KOPT-K1 (cell line): ENCODE measurements around the gene KCTD4.

Experiments
- H3K27ac ChIP-seq: fragments of 200-600 bp; sonication (generic); 2 replicates; pipeline ENCODE4 v1.5.1; 2016; ENCODE audit warnings: antibody characterized with exemption, mild to moderate bottlenecking, low read depth, low read length; ENCODE audit not compliant: poor library complexity, severe bottlenecking
- H3K36me3 ChIP-seq: fragments of 200-600 bp; sonication (generic); 2 replicates; pipeline ENCODE4 v1.5.1; 2017; ENCODE audit warnings: antibody characterized with exemption, mild to moderate bottlenecking, low read length, moderate library complexity; ENCODE audit not compliant: insufficient read depth
- H3K9me3 ChIP-seq: fragments of 200-600 bp; sonication (generic); 2 replicates; pipeline ENCODE4 v1.5.1; 2017; ENCODE audit warnings: antibody characterized with exemption, low read length, mild to moderate bottlenecking; ENCODE audit not compliant: insufficient read depth, poor library complexity, severe bottlenecking

KCTD4 gene

DNA sequence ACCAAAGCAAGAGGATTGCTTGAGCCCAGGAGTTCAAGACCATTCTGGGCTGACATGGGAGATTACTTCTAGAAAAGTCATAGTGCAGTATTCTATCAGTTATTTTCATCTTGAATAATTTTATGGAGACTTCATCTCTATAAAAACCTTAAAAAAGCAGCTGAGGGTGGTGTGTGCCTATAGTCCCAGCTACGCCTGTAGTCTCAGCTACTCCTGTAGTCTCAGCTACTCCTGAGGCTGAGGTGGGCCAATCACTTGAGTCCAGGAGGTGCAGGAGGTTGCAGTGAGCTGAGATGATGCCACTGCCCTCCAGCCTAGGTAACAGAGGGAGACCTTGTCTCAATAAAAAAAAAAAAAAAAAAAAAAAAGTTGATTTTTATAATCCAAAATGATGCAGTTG is 22.1 kb upstream of the KCTD4 start:
- Histone ChIP-seq H3K9me3 (no peaks in the 10 kb centered on the region), H3K36me3 (no peaks in the 10 kb centered on the region), H3K27ac (no peak overlapping the region)

DNA sequence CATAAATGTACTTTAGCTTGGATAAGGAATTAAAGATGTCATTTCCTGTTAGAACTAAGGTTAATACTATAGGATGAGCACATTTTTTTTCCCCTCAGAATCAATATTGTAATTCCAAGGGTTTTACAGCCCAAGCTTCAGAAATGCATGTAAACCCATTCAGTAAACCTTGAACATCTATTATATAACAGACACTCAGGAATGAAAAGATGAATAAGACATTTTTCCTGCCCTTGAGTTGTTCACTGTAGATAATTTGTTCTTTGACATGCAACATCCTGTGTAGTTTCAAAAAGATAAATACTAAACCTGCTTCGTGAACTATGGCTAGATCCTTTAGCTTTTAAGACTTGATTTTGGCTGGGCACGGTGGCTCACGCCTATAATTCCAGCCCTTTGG is 21.7 kb upstream of the KCTD4 start:
- Histone ChIP-seq H3K27ac (no peak overlapping the region), H3K36me3 (no peaks in the 10 kb centered on the region), H3K9me3 (no peaks in the 10 kb centered on the region)

- Histone ChIP-seq H3K36me3 (no peaks in the 10 kb centered on the region), H3K27ac (no peak overlapping the region), H3K9me3 (no peaks in the 10 kb centered on the region)
These were observed 19.6 kb upstream of the KCTD4 start for GRCh38 chr13:45220403-45220802.

DNA sequence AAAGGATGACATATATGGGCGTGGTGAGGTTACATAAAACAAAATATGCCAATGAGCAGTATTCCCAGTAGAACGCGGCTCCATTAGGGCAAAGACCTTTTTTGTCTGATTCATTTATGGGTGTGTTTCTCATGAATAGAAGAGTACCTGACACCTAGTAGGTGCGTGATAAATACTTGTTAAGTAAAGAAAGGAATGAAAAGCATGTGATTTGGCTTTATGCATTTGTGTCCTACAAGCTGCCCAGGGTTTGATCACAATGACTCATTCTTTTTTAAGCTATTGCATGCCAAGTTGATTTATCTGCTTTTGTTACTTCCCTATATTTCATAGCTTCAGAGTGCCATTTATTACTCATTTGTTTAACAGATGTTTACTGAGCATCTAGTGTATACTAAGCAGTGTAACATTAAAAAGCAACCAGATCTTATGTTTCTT is 19.1 kb upstream of the KCTD4 start:
- no peak overlapping the region for H3K27ac ChIP-seq
- no peaks in the 10 kb centered on the region for H3K36me3 ChIP-seq

GRCh38 chr13:45219123-45219891 is 18.5 kb upstream of the KCTD4 start:
- no peaks in the 10 kb centered on the region for H3K36me3 ChIP-seq
- H3K27ac ChIP-seq = no peak overlapping the region
- H3K9me3 ChIP-seq = no peaks in the 10 kb centered on the region

More for the DNA sequence above, 19.1 kb upstream of the KCTD4 start:
- H3K9me3 ChIP-seq = no peaks in the 10 kb centered on the region

DNA sequence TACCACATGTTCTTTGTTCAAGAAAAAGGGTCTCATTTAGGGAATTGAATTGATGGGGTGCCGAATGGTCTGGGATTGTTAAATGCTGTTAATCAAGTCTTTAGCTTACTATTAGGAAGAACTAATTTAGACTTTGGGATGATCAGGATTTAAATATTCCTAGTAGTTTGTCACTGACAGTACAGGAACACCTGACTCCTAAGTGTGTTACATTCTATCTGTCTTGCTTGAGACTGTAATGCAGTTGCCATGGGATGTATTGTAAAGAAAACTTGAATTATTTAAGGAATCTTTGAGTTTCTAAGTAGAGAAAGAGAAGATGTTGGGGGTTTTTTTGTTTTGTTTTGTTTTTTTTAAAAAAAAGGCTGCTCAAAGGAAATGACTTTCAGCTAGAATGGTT is 17.8 kb upstream of the KCTD4 start:
- H3K27ac ChIP-seq = no peak overlapping the region
- no peaks in the 10 kb centered on the region for H3K36me3 ChIP-seq
- no peaks in the 10 kb centered on the region for H3K9me3 ChIP-seq

DNA sequence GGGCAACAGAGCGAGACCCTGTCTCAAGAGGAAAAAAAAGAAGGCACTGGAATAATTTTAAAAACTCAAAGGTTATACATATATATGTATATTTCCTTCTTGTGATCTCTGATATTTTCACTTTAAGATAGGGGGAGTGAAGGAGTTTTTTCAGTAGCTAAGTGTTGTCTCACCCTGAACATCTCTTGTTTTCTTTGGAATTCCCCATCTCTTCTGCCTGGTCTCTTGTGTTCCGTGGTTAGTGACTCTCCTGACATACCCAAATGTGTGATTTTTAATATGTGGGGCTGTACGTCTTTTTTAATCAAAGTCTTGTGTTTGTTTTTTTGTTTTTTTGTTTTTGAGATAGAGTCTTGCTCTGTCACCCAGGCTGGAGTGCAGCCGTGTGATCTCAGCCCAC is 15.3 kb upstream of the KCTD4 start:
- Histone ChIP-seq H3K36me3 (no peaks in the 10 kb centered on the region), H3K27ac (no peak overlapping the region), H3K9me3 (no peaks in the 10 kb centered on the region)

DNA sequence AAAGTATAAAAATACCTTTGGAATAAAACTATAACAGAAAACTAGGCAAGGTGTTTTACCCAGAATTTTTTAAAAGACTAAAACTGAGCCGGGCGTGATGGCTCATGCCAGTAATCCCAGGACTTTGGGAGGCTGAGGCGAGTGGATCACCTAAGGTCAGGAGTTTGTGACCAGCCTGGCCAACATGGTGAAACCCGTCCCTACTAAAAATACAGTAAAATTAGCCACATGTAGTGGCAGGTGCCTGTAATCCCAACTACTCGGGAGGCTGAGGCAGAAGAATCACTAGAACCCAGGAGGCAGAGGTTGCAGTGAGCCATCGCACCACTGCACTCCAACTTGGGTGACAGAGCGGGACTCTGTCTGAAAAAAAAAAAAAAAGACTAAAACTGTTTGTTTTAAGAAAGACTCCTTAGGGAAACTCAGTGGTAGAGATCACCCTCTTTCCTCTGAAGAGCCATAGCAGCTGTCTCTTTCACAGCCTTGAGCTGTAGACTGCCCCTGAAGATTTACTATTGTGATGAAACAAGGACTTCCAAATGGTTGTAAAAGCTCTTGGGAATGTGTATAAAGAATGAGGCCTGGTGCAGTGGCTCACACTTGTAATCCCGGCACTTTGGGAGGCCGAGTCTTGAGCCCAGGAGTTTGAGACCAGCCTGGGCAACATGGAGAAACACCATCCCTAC is 14.7 kb upstream of the KCTD4 start:
- H3K27ac ChIP-seq = no peak overlapping the region
- 0 out of 2 replicates have a peak, but pooled peaks cover 5% of the 10 kb centered on the region for H3K36me3 ChIP-seq
- H3K9me3 ChIP-seq = no peaks in the 10 kb centered on the region

- peaks cover 28% of the 10 kb centered on the region for H3K36me3 ChIP-seq
- no peaks in the 10 kb centered on the region for H3K9me3 ChIP-seq
- H3K27ac ChIP-seq = no peak overlapping the region
These were observed 8.4 kb upstream of the KCTD4 start for GRCh38 chr13:45209229-45209628.

- Histone ChIP-seq H3K9me3 (no peaks in the 10 kb centered on the region), H3K27ac (no peak overlapping the region), H3K36me3 (peaks cover 28% of the 10 kb centered on the region)
These were observed 7.3 kb upstream of the KCTD4 start for GRCh38 chr13:45208132-45208531.

- Histone ChIP-seq H3K27ac (no peak overlapping the region), H3K36me3 (peaks cover 28% of the 10 kb centered on the region), H3K9me3 (no peaks in the 10 kb centered on the region)
These were observed 6.5 kb upstream of the KCTD4 start for GRCh38 chr13:45207319-45207718.

DNA sequence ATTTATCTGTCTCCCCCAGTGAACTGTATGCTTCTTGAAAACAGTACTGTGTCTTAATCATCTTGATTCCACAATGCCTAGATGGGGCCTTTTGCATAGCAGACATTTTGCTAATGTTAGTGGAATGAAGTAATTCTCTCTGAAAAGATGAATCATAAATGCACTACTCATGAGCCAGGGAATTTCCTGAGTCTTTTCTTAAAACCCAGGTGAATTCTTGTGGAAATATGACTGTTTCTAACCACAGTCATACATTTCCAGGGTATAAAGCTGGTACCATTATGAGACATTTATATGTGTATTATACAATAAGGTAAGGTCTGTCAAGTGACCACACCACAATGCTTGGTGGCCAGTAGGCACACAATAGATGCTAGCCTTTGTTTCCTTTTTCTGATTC is 5.5 kb upstream of the KCTD4 start:
- Histone ChIP-seq H3K9me3 (no peaks in the 10 kb centered on the region), H3K27ac (no peak overlapping the region), H3K36me3 (peaks cover 28% of the 10 kb centered on the region)

DNA sequence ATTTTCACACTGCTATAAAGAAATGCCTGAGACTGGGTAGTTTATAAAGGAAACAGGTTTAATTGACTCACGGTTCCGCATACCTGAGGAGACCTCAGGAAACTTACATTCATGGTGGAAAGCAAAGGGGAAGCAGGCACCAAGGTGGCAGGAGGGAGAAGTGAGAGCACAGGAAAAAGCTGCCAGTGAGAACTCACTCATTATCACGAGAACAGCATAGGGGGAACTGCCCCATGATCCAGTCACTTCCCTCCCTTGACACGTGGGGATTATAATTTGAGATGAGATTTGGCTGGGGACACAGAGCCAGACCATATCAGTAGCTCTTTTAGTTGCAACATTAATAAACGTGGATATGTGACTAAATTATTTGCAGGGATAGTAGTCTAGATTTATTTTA is 4.3 kb upstream of the KCTD4 start:
- H3K36me3 ChIP-seq = peaks cover 19% of the 10 kb centered on the region
- no peaks in the 10 kb centered on the region for H3K9me3 ChIP-seq
- H3K27ac ChIP-seq = no peak overlapping the region

DNA sequence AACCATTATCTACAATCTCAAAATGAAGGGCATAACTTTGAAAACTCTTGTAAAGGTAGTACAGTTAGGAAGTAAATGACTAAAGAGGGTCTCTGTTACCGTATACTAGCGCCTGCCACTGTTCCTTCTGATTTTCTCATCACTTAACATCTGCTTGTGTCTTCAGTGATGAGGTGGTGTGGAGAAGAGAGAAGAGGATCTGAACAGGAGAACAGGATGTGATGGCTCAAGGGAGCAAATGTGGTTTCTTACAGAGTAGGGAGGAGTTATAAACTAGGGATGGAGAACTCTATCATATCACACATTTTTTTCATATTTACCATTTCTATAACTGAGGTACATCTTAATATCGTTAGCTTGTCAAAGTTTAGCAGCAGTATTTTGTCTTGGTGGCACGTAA is 1.1 kb downstream of the KCTD4 start:
- Histone ChIP-seq H3K36me3 (no peaks in the 10 kb centered on the region; the same call in 1 of the 2 replicates), H3K9me3 (no peaks in the 10 kb centered on the region), H3K27ac (no peak overlapping the region)

DNA sequence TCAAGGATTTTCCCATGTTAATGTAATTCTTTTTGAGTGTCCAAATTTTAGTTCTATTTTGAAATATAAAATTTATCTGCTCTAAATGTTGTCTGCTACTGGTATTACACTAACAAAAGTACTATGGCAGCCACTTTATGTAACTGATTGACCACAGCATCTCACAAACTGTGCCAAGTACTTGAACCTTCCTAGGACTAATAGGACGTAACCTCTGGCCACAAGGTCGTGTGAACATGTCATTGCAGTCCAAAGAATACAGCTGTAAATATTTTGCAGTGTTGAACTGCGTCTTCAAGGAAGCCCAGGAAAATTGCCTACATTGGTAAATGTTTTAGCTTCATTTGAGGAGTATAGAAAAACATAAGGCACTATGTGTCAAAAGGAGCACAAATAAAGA is 1.9 kb downstream of the KCTD4 start:
- H3K9me3 ChIP-seq = no peaks in the 10 kb centered on the region
- no peaks in the 10 kb centered on the region; the same call in 1 of the 2 replicates for H3K36me3 ChIP-seq
- no peak overlapping the region for H3K27ac ChIP-seq

DNA sequence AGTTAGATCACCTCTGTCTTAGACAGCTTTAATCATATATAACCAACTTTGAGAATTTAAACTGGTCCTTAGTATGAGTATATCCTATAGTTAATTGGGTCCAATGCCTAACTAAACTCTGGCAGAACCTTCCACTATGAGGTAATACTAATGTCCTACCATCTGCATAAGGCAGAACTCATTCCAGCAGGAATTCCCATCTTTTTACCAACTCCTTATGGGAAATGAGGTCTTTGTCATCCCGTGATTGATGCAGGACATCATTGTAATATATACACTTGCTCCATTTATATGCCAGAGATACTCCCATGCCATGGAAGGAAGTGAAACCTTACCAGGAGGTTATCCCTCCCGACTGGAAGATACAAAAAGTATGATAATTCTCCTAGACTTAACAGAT is 2.8 kb downstream of the KCTD4 start:
- no peaks in the 10 kb centered on the region for H3K9me3 ChIP-seq
- H3K27ac ChIP-seq = no peak overlapping the region

More for the DNA sequence above, 2.8 kb downstream of the KCTD4 start:
- H3K36me3 ChIP-seq = no peaks in the 10 kb centered on the region; the same call in 1 of the 2 replicates
